RWPE1 (cell line): ENCODE results near the gene EPC1.
"Not testable (repeated sequence)": the region's sequence is repeated elsewhere in the genome, so short reads cannot be mapped to it uniquely, and the experiment has no call there.

ENCODE experiments used
- CTCF ChIA-PET: fragments of 350-600 bp; sonication (Branson Sonifier 250); formaldehyde crosslinking; extraction: SDS; loops from one replicate; lab custom pipeline; 2021; lab: Yijun Ruan, JAX
- POLR2A ChIA-PET: fragments of 400-600 bp; formaldehyde crosslinking; extraction: SDS; loops from one replicate; lab custom pipeline; 2020; ENCODE audit warnings: antibody characterized with exemption; ENCODE audit not compliant: low non-redundant PET; lab: Yijun Ruan, JAX
- DNase-seq: peaks from one replicate; pipeline ENCODE4 v3.0.0; 2012; ENCODE audit warnings: low spot score
- H3K27ac ChIP-seq: fragments of 450-650 bp; 2 replicates; pipeline ENCODE4 v1.5.1; 2017
- CTCF ChIP-seq: fragments of 450-650 bp; conservative IDR thresholded peaks from 2 replicates; pipeline ENCODE4 v1.5.1; 2017; ENCODE audit warnings: low read depth, mild to moderate bottlenecking

The EPC1 gene

GRCh38 chr10:32362571-32362970 is 15.6 kb upstream of the EPC1 start:
- H3K27ac ChIP-seq: no peak overlapping the region
- ChIA-PET POLR2A (no interaction called here), CTCF (no interaction called here)
- DNase-seq: no peak
- TF ChIP-seq CTCF: no peak

GRCh38 chr10:32360884-32361283 is 13.9 kb upstream of the EPC1 start:
- ChIA-PET POLR2A (no interaction called here), CTCF (interaction anchor here (0.7 kb wide), 2 partner anchors 392 to 620 kb away, joined by 3 read pairs; no protein-coding TSS in a partner anchor)
- TF ChIP-seq CTCF: no peak

GRCh38 chr10:32360241-32360640 is 13.3 kb upstream of the EPC1 start:
- DNase-seq: no peak
- ChIA-PET CTCF (interaction anchor here (0.7 kb wide), 2 partner anchors 393 to 620 kb away, joined by 3 read pairs; no protein-coding TSS in a partner anchor), POLR2A (no interaction called here)
- no peak overlapping the region for H3K27ac ChIP-seq
- no peak for TF ChIP-seq CTCF

More at GRCh38 chr10:32360884-32361283, 13.9 kb upstream of the EPC1 start:
- DNase-seq: no peak
- H3K27ac ChIP-seq: no peak overlapping the region

- DNase-seq: no peak
- CTCF ChIA-PET: interaction anchor here (0.7 kb wide), 1 partner anchor 11 kb away, joined by 3 read pairs; no protein-coding TSS in a partner anchor
- TF ChIP-seq CTCF: no peak
- POLR2A ChIA-PET: no interaction called here
- H3K27ac ChIP-seq: no peak overlapping the region
These were observed 10.2 kb upstream of the EPC1 start for GRCh38 chr10:32357056-32357735.

- H3K27ac ChIP-seq, CTCF ChIA-PET, DNase-seq, POLR2A ChIA-PET: not testable (repeated sequence)
These were observed 7.7 kb upstream of the EPC1 start for GRCh38 chr10:32354690-32355089.

GRCh38 chr10:32350811-32351350 is 3.9 kb upstream of the EPC1 start:
- no peak for DNase-seq
- CTCF ChIA-PET: no interaction called here
- H3K27ac ChIP-seq: no peak overlapping the region
- TF ChIP-seq CTCF: no peak
- POLR2A ChIA-PET: no interaction called here
